H9 (cell line): ENCODE data around the gene ABHD15. TPM values are rescaled to one million over a fixed set of nuclear protein-coding genes. Genes with fewer than 3 reads are reported as not detected.

ENCODE experiments used
- DNase-seq: peaks from one replicate; pipeline ENCODE4 v3.0.0-alpha.2; 2017
- H2AFZ ChIP-seq: one replicate; pipeline ENCODE4 v1.6.1; 2013; ENCODE audit warnings: mild to moderate bottlenecking, low read length, control low read depth, moderate library complexity
- H2AK5ac ChIP-seq: 2 replicates; pipeline ENCODE4 v1.6.1; 2013; ENCODE audit warnings: low read length, control low read depth, mixed read lengths; ENCODE audit not compliant: insufficient read length
- H2BK120ac ChIP-seq: one replicate; pipeline ENCODE4 v1.6.1; 2013; ENCODE audit warnings: low read depth, mild to moderate bottlenecking, low read length, control low read depth, inconsistent platforms; ENCODE audit not compliant: poor library complexity, severe bottlenecking
- H2BK12ac ChIP-seq: 2 replicates; pipeline ENCODE4 v1.6.1; 2013; ENCODE audit warnings: low read length, control low read depth, mixed read lengths, low read depth; ENCODE audit not compliant: insufficient read length
- H2BK15ac ChIP-seq: 2 replicates; pipeline ENCODE4 v1.6.1; 2013; ENCODE audit warnings: low read depth, low read length, control low read depth
- H2BK20ac ChIP-seq: one replicate; pipeline ENCODE4 v1.6.1; 2013; ENCODE audit warnings: low read depth, mild to moderate bottlenecking, low read length, control low read depth, inconsistent platforms; ENCODE audit not compliant: poor library complexity, severe bottlenecking
- H2BK5ac ChIP-seq: 2 replicates; pipeline ENCODE4 v1.6.1; 2013; ENCODE audit warnings: low read length, control low read depth, mixed read lengths; ENCODE audit not compliant: insufficient read length
- H3K14ac ChIP-seq: 2 replicates; pipeline ENCODE4 v1.6.1; 2013; ENCODE audit warnings: low read length, control low read depth; ENCODE audit not compliant: insufficient read depth
- H3K18ac ChIP-seq: 2 replicates; pipeline ENCODE4 v1.6.1; 2013; ENCODE audit warnings: low read depth, mild to moderate bottlenecking, mixed read lengths, low read length, control low read depth; ENCODE audit not compliant: insufficient read length
- H3K23ac ChIP-seq: 2 replicates; pipeline ENCODE4 v1.6.1; 2013; ENCODE audit warnings: low read length, control low read depth, mixed read lengths, low read depth; ENCODE audit not compliant: insufficient read length
- H3K23me2 ChIP-seq: 2 replicates; pipeline ENCODE4 v1.6.1; 2013; ENCODE audit warnings: low read depth, mild to moderate bottlenecking, mixed read lengths, low read length, control low read depth; ENCODE audit not compliant: insufficient read length, poor library complexity, severe bottlenecking
- H3K27ac ChIP-seq: 2 replicates; pipeline ENCODE4 v1.5.1; 2013; ENCODE audit warnings: low read length, control low read depth, mixed read lengths, low read depth; ENCODE audit not compliant: insufficient read length
- H3K27me3 ChIP-seq: 2 replicates; pipeline ENCODE4 v1.6.1; 2013; ENCODE audit warnings: low read length, control low read depth, inconsistent platforms; ENCODE audit not compliant: insufficient read depth
- H3K4ac ChIP-seq: 2 replicates; pipeline ENCODE4 v1.6.1; 2013; ENCODE audit warnings: low read depth, mild to moderate bottlenecking, control low read depth, inconsistent platforms, low read length, moderate library complexity
- H3K4me1 ChIP-seq: 2 replicates; pipeline ENCODE4 v1.6.1; 2013; ENCODE audit warnings: low read length, control low read depth, inconsistent platforms; ENCODE audit not compliant: insufficient read depth
- H3K4me2 ChIP-seq: 2 replicates; pipeline ENCODE4 v1.6.1; 2013; ENCODE audit warnings: low read length, control low read depth, mixed read lengths; ENCODE audit not compliant: insufficient read length, insufficient read depth
- H3K56ac ChIP-seq: 2 replicates; pipeline ENCODE4 v1.6.1; 2013; ENCODE audit warnings: low read depth, mild to moderate bottlenecking, mixed read lengths, low read length, control low read depth; ENCODE audit not compliant: insufficient read length
- H3K79me1 ChIP-seq: 2 replicates; pipeline ENCODE4 v1.6.1; 2013; ENCODE audit warnings: low read depth, mild to moderate bottlenecking, moderate library complexity, low read length, control low read depth, inconsistent platforms; ENCODE audit not compliant: insufficient read depth, poor library complexity, severe bottlenecking
- H3K79me2 ChIP-seq: 2 replicates; pipeline ENCODE4 v1.6.1; 2013; ENCODE audit warnings: low read length, control low read depth, inconsistent platforms; ENCODE audit not compliant: insufficient read depth
- H3K9ac ChIP-seq: 2 replicates; pipeline ENCODE4 v1.6.1; 2013; ENCODE audit warnings: low read length, control low read depth, mixed read lengths; ENCODE audit not compliant: insufficient read length; ENCODE audit errors: extremely low read depth
- H3K9me3 ChIP-seq: one replicate; pipeline ENCODE4 v1.6.1; 2013; ENCODE audit warnings: low read depth, low read length, inconsistent platforms; ENCODE audit not compliant: control insufficient read depth
- H3T11ph ChIP-seq: one replicate; pipeline ENCODE4 v1.6.1; 2013; ENCODE audit warnings: mild to moderate bottlenecking, low read length, control low read depth, inconsistent platforms
- H4K20me1 ChIP-seq: one replicate; pipeline ENCODE4 v1.6.1; 2013; ENCODE audit not compliant: control insufficient read depth, insufficient read length, insufficient read depth
- H4K5ac ChIP-seq: 2 replicates; pipeline ENCODE4 v1.6.1; 2013; ENCODE audit warnings: low read depth, mild to moderate bottlenecking, mixed read lengths, low read length, control low read depth; ENCODE audit not compliant: insufficient read length
- H4K8ac ChIP-seq: replicated peaks from 2 replicates; pipeline ENCODE4 v1.6.1; 2013; ENCODE audit warnings: low read length, control low read depth, mixed read lengths, low read depth; ENCODE audit not compliant: insufficient read length
- H4K91ac ChIP-seq: 2 replicates; pipeline ENCODE4 v1.6.1; 2013; ENCODE audit warnings: low read depth, mild to moderate bottlenecking, moderate library complexity, mixed read lengths, low read length, control low read depth; ENCODE audit not compliant: insufficient read length
- H3K27ac Mint-ChIP-seq, 3 experiments: 2 replicates in 2 of 3; 3 replicates in 1 of 3; pipeline ENCODE4 v1.8.0; 2020 to 2021; ENCODE audit warnings: mixed read lengths in 3 of 3, mild to moderate bottlenecking in 1 of 3, moderate library complexity in 1 of 3
- H3K27me3 Mint-ChIP-seq: 2 replicates; pipeline ENCODE4 v1.8.0; 2021; ENCODE audit warnings: low read depth, mild to moderate bottlenecking, moderate library complexity, mixed read lengths
- H3K36me3 Mint-ChIP-seq, 3 experiments: 2 replicates in 2 of 3; 3 replicates in 1 of 3; pipeline ENCODE4 v1.8.0; 2020 to 2021; ENCODE audit warnings: low read depth in 3 of 3, mixed read lengths in 3 of 3; ENCODE audit not compliant: insufficient read depth in 1 of 3
- H3K4me1 Mint-ChIP-seq, 2 experiments: 2 replicates each; pipeline ENCODE4 v1.8.0; 2020; ENCODE audit warnings: mixed read lengths in 2 of 2
- H3K4me3 Mint-ChIP-seq, 2 experiments: 2 replicates in 1 of 2; 3 replicates in 1 of 2; pipeline ENCODE4 v1.8.0; 2020 to 2021; ENCODE audit warnings: mild to moderate bottlenecking in 2 of 2, mixed read lengths in 2 of 2, moderate library complexity in 1 of 2
- H3K9me3 Mint-ChIP-seq, 2 experiments: 2 replicates in 1 of 2; 3 replicates in 1 of 2; pipeline ENCODE4 v1.8.0; 2020; ENCODE audit warnings: mild to moderate bottlenecking in 2 of 2, mixed read lengths in 2 of 2, moderate library complexity in 1 of 2
- WGBS: extraction: QIAGEN DNeasy Blood & Tissue Kit; methylation state at CpG from one replicate; pipeline ENCODE4 v1.1.7; 2013; ENCODE audit warnings: missing lambda C conversion rate, low lambda C conversion rate, mixed read lengths; ENCODE audit not compliant: insufficient read length; ENCODE audit errors: extremely low coverage; 5-methylcytosine and 5-hydroxymethylcytosine counted together
- total RNA-seq: library from RNA; stranded (reverse); gene quantifications from 2 replicates; pipeline ENCODE4 v1.2.1, GENCODE V29; 2021
- TF ChIP-seq, protein P1 (sequence below): fragments of 200-600 bp; sonication (generic); conservative IDR thresholded peaks from 3 replicates; pipeline ENCODE4 v1.8.0; 2021; ENCODE audit warnings: antibody characterized with exemption, mild to moderate bottlenecking

Gene ABHD15
- total RNA-seq, 1 experiment from 2014 or later = 2.5 TPM

DNA sequence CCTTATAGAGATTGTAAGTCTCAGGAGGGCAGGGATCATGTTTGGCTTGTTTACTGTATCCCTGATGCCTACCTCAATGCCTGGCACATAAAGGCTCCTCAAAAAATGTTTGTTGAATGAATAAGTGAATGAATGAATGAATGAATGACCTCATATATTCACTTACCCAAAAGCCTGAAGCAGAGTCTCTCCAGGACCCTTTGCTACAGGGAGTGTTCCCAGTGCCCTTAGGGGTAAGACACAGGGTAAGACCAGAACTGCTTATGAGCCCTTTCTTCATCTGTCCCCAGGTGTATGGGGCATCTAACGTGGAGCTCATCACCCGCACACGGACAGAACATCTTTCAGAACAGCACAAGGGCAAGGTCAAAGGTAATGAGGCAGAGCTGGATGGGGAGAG is 43.6 kb upstream of the ABHD15 start:
- no peak overlapping the region for H3K18ac ChIP-seq
- H3K27ac Mint-ChIP-seq = no peak overlapping the region
- H3K56ac ChIP-seq = no peak overlapping the region
- H4K91ac ChIP-seq = no peak overlapping the region
- no peaks in the 10 kb centered on the region for H4K20me1 ChIP-seq
- H2AFZ ChIP-seq = no peak overlapping the region
- TF ChIP-seq, protein P1, sequence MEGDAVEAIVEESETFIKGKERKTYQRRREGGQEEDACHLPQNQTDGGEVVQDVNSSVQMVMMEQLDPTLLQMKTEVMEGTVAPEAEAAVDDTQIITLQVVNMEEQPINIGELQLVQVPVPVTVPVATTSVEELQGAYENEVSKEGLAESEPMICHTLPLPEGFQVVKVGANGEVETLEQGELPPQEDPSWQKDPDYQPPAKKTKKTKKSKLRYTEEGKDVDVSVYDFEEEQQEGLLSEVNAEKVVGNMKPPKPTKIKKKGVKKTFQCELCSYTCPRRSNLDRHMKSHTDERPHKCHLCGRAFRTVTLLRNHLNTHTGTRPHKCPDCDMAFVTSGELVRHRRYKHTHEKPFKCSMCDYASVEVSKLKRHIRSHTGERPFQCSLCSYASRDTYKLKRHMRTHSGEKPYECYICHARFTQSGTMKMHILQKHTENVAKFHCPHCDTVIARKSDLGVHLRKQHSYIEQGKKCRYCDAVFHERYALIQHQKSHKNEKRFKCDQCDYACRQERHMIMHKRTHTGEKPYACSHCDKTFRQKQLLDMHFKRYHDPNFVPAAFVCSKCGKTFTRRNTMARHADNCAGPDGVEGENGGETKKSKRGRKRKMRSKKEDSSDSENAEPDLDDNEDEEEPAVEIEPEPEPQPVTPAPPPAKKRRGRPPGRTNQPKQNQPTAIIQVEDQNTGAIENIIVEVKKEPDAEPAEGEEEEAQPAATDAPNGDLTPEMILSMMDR = no peak
- H2BK120ac ChIP-seq = no peak overlapping the region
- H3K27me3 Mint-ChIP-seq = peaks cover 30% of the 10 kb centered on the region
- no peaks in the 10 kb centered on the region for H3K79me1 ChIP-seq
- H2BK20ac ChIP-seq = no peak overlapping the region
- no peak overlapping the region for H2BK5ac ChIP-seq
- H3K27ac ChIP-seq = no peak overlapping the region
- H4K5ac ChIP-seq = no peak overlapping the region
- no peaks in the 10 kb centered on the region for H3K79me2 ChIP-seq
- DNase-seq = no peak
- no peak overlapping the region for H4K8ac ChIP-seq
- no peaks in the 10 kb centered on the region for H3K9me3 ChIP-seq
- H3K4me2 ChIP-seq = no peak overlapping the region
- no peak overlapping the region for H3K4me3 Mint-ChIP-seq
- peaks cover 2 to 10% (median 8%) of the 10 kb centered on the region in 3 experiments; a peak in 4 of 7 replicates for H3K36me3 Mint-ChIP-seq
- peaks cover 6 to 22% of the 10 kb centered on the region in 2 experiments for H3K4me1 Mint-ChIP-seq
- no peak overlapping the region for H2BK15ac ChIP-seq
- no peak overlapping the region for H2AK5ac ChIP-seq
- H3K4ac ChIP-seq = no peak overlapping the region
- H3K14ac ChIP-seq = no peak overlapping the region
- H3K9ac ChIP-seq = no peak overlapping the region
- H3K23me2 ChIP-seq = peaks cover 3% of the 10 kb centered on the region
- H3K9me3 Mint-ChIP-seq = no peaks in the 10 kb centered on the region
- no peak overlapping the region for H3K23ac ChIP-seq
- H2BK12ac ChIP-seq = no peak overlapping the region
- H3K27me3 ChIP-seq = no peaks in the 10 kb centered on the region; the same call in 1 of the 2 replicates
- H3K4me1 ChIP-seq = no peaks in the 10 kb centered on the region
- no CpG with 5 or more reads among the region's 3 CpGs for WGBS
- no peak overlapping the region for H3T11ph ChIP-seq
